ENCODE measurements around the gene KAZN. TPM values are rescaled to one million over a fixed set of nuclear protein-coding genes. Genes with fewer than 3 reads are reported as not detected.

Gene KAZN
- total RNA-seq, 1 experiment from 2014 or later: 15.6 TPM

GRCh38 chr1:15001317-15001915 lies 402.9 kb downstream of the KAZN start:
- ChIA-PET POLR2A (ENCODE audit: unreplicated experiment) (no interaction called here), CTCF (no interaction called here)
- no TSS peak for BruUV-seq (replicated peaks)
- Histone ChIP-seq H3K79me2 (ENCODE audit: low read depth) (no peaks in the 10 kb centered on the region), H3K27ac (no peak overlapping the region), H3F3A (ENCODE audit: insufficient read depth, low read depth) (no peaks in the 10 kb centered on the region), H3K4me3 (no peak overlapping the region), H3K27me3 (ENCODE audit: insufficient read depth, low read depth) (no peaks in the 10 kb centered on the region), H3K9me3 (ENCODE audit: insufficient read depth, low read depth) (no peaks in the 10 kb centered on the region), H4K20me1 (ENCODE audit: insufficient read depth) (no peaks in the 10 kb centered on the region), H3K36me3 (ENCODE audit: low read depth) (no peaks in the 10 kb centered on the region), H3K9me2 (ENCODE audit: insufficient read depth) (no peaks in the 10 kb centered on the region), H3K4me1 (replicated peaks; ENCODE audit: insufficient read depth) (no peaks in the 10 kb centered on the region), H3K4me2 (no peak overlapping the region), H2AFZ (no peak overlapping the region)
- intact Hi-C loops (cut with micrococcal nuclease; ENCODE audit: unreplicated experiment): no loop called here
- TF ChIP-seq, protein P1, sequence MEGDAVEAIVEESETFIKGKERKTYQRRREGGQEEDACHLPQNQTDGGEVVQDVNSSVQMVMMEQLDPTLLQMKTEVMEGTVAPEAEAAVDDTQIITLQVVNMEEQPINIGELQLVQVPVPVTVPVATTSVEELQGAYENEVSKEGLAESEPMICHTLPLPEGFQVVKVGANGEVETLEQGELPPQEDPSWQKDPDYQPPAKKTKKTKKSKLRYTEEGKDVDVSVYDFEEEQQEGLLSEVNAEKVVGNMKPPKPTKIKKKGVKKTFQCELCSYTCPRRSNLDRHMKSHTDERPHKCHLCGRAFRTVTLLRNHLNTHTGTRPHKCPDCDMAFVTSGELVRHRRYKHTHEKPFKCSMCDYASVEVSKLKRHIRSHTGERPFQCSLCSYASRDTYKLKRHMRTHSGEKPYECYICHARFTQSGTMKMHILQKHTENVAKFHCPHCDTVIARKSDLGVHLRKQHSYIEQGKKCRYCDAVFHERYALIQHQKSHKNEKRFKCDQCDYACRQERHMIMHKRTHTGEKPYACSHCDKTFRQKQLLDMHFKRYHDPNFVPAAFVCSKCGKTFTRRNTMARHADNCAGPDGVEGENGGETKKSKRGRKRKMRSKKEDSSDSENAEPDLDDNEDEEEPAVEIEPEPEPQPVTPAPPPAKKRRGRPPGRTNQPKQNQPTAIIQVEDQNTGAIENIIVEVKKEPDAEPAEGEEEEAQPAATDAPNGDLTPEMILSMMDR (conservative IDR thresholded peaks at IDR 0.05): no peak
- TF ChIP-seq EZH2 (IDR thresholded peaks at IDR 0.05; ENCODE audit: low read depth): no peak
- no peak for DNase-seq

- BruUV-seq (replicated peaks): no TSS peak
- Histone ChIP-seq H3K79me2 (ENCODE audit: low read depth) (no peaks in the 10 kb centered on the region), H3F3A (ENCODE audit: insufficient read depth, low read depth) (no peaks in the 10 kb centered on the region), H3K4me2 (no peak overlapping the region), H4K20me1 (ENCODE audit: insufficient read depth) (no peaks in the 10 kb centered on the region), H3K9me3 (ENCODE audit: insufficient read depth, low read depth) (no peaks in the 10 kb centered on the region), H3K27me3 (ENCODE audit: insufficient read depth, low read depth) (no peaks in the 10 kb centered on the region), H3K4me1 (replicated peaks; ENCODE audit: insufficient read depth) (no peaks in the 10 kb centered on the region), H3K4me3 (no peak overlapping the region), H2AFZ (no peak overlapping the region), H3K9me2 (ENCODE audit: insufficient read depth) (no peaks in the 10 kb centered on the region), H3K27ac (no peak overlapping the region), H3K36me3 (ENCODE audit: low read depth) (no peaks in the 10 kb centered on the region)
- no peak for DNase-seq
- intact Hi-C loops (cut with micrococcal nuclease; ENCODE audit: unreplicated experiment): no loop called here
- ChIA-PET CTCF (no interaction called here), POLR2A (ENCODE audit: unreplicated experiment) (no interaction called here)
- no peak for TF ChIP-seq EZH2 (IDR thresholded peaks at IDR 0.05; ENCODE audit: low read depth)
- TF ChIP-seq, protein P1 (conservative IDR thresholded peaks at IDR 0.05): no peak
These were observed 403.8 kb downstream of the KAZN start for GRCh38 chr1:15002325-15002724.

GRCh38 chr1:15004396-15004795 lies 405.9 kb downstream of the KAZN start:
- CTCF ChIA-PET: no interaction called here

More at GRCh38 chr1:15004396-15004795, 405.9 kb downstream of the KAZN start:
- H3K36me3 ChIP-seq (ENCODE audit: low read depth): no peaks in the 10 kb centered on the region
- DNase-seq: no peak
- H2AFZ ChIP-seq: no peak overlapping the region
- intact Hi-C loops (cut with micrococcal nuclease; ENCODE audit: unreplicated experiment): no loop called here
- no peak overlapping the region for H3K4me2 ChIP-seq
- no peak for TF ChIP-seq EZH2 (IDR thresholded peaks at IDR 0.05; ENCODE audit: low read depth)
- TF ChIP-seq, protein P1 (conservative IDR thresholded peaks at IDR 0.05): no peak
- no peaks in the 10 kb centered on the region for H3K27me3 ChIP-seq (ENCODE audit: insufficient read depth, low read depth)
- POLR2A ChIA-PET (ENCODE audit: unreplicated experiment): no interaction called here
- no peaks in the 10 kb centered on the region for H3K4me1 ChIP-seq (replicated peaks; ENCODE audit: insufficient read depth)
- no peaks in the 10 kb centered on the region for H3K9me2 ChIP-seq (ENCODE audit: insufficient read depth)
- no peak overlapping the region for H3K27ac ChIP-seq
- no peaks in the 10 kb centered on the region for H3K9me3 ChIP-seq (ENCODE audit: insufficient read depth, low read depth)
- no peaks in the 10 kb centered on the region for H3K79me2 ChIP-seq (ENCODE audit: low read depth)
- no peaks in the 10 kb centered on the region for H4K20me1 ChIP-seq (ENCODE audit: insufficient read depth)
- no peak overlapping the region for H3K4me3 ChIP-seq
- H3F3A ChIP-seq (ENCODE audit: insufficient read depth, low read depth): no peaks in the 10 kb centered on the region
- BruUV-seq (replicated peaks): no TSS peak
